ENCODE results near the gene KRT86.
"Not testable (repeated sequence)": the region's sequence is repeated elsewhere in the genome, so short reads cannot be mapped to it uniquely, and the experiment has no call there.

The KRT86 gene

GRCh38 chr12:52342781-52343490 lies 68.5 kb downstream of the KRT86 start:
- DNase-seq, result no peak

GRCh38 chr12:52343550-52343949 lies 69.1 kb downstream of the KRT86 start:
- DNase-seq, result no peak

- DNase-seq, result no peak
Measured at GRCh38 chr12:52344111-52344510, 69.7 kb downstream of the KRT86 start.

GRCh38 chr12:52345041-52345440 lies 70.6 kb downstream of the KRT86 start:
- DNase-seq, result not testable (repeated sequence)

GRCh38 chr12:52346593-52346992 lies 72.1 kb downstream of the KRT86 start:
- DNase-seq, result no peak

- DNase-seq, result no peak
Measured at GRCh38 chr12:52347016-52347415, 72.6 kb downstream of the KRT86 start.

- DNase-seq, result no peak
Measured at GRCh38 chr12:52347551-52348510, 73.4 kb downstream of the KRT86 start.

GRCh38 chr12:52349196-52349595 lies 74.8 kb downstream of the KRT86 start:
- DNase-seq, result no peak

GRCh38 chr12:52350021-52350620 lies 75.7 kb downstream of the KRT86 start:
- no peak for DNase-seq

GRCh38 chr12:52350786-52351185 lies 76.3 kb downstream of the KRT86 start:
- no peak for DNase-seq

- no peak for DNase-seq
Measured at GRCh38 chr12:52351196-52352059, 77.0 kb downstream of the KRT86 start.

- no peak for DNase-seq
Measured at GRCh38 chr12:52352951-52353350, 78.5 kb downstream of the KRT86 start.

- DNase-seq, result no peak
Measured at GRCh38 chr12:52353766-52354165, 79.3 kb downstream of the KRT86 start.

- DNase-seq, result no peak
Measured at GRCh38 chr12:52354200-52354599, 79.8 kb downstream of the KRT86 start.

- DNase-seq, result no peak
Measured at GRCh38 chr12:52355176-52355575, 80.7 kb downstream of the KRT86 start.

- DNase-seq, result no peak
Measured at GRCh38 chr12:52356031-52356761, 81.8 kb downstream of the KRT86 start.

- no peak for DNase-seq
Measured at GRCh38 chr12:52356762-52357580, 82.5 kb downstream of the KRT86 start.

Data from activated CD4-positive, CD25-positive, alpha-beta regulatory T cell treated with anti-CD3 and anti-CD28 coated beads, Interleukin-2, amount 50 U/mL, for 72 hours (primary cell).